GM18873 (cell line): Measurements from ENCODE around the gene MPPED1.

Experiments used
- ATAC-seq: cut with Tn5 transposase; IDR thresholded peaks from one replicate; pipeline ENCODE4 v1.9.1; 2021; ENCODE audit warnings: mild to moderate bottlenecking, moderate library complexity, moderate number of reproducible peaks; ENCODE audit not compliant: unreplicated experiment, low FRiP score

MPPED1 gene

DNA sequence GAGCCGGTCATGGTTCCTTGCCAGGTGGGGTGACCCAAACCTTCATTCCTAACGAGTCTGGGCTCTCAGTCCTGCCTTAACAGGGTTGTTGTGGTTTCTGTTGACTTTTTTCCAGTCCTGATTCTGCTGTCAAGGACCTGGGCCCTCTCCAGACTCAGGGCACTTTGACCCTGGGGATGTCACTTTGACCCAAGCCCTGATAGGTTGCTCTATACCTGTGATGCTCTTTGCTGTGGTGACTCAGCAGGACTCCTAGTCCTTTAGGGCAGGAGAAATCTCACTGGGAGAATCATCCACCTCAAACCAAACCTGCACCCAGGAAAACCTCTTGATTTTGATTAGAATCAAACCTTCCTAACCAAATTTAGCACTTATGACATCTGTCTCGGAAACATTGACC lies 20.5 kb upstream of the MPPED1 start:
- no peak for ATAC-seq

DNA sequence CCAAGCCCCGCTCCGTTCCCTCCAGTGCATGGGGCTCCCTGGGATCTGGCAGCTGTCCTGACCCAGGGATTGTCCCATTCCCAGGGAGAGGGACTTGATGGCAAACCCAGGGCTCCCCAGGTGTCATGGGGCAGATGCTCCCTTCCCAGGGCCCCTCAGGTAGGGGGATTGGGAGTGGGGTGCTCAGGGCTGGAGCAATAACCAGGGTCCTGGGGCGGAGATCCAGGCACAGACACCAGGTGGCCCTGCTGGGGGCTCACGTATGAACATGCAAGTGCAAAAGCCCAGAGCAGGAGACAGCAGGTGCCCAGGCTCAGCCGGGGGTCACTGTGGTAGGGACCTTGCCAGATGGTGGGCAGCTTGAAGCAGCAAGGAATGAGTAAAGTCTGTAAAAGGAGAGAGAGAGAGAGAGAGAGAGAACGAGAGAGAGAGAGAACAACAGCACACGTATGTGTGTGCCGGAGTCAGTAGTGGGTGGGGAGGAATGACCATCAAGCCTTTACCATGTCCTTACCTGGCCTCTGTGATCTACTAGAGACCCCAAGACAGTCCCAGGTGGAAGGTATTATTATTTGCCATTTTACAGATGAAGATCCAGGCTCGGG lies 19.3 kb upstream of the MPPED1 start:
- ATAC-seq: no peak

DNA sequence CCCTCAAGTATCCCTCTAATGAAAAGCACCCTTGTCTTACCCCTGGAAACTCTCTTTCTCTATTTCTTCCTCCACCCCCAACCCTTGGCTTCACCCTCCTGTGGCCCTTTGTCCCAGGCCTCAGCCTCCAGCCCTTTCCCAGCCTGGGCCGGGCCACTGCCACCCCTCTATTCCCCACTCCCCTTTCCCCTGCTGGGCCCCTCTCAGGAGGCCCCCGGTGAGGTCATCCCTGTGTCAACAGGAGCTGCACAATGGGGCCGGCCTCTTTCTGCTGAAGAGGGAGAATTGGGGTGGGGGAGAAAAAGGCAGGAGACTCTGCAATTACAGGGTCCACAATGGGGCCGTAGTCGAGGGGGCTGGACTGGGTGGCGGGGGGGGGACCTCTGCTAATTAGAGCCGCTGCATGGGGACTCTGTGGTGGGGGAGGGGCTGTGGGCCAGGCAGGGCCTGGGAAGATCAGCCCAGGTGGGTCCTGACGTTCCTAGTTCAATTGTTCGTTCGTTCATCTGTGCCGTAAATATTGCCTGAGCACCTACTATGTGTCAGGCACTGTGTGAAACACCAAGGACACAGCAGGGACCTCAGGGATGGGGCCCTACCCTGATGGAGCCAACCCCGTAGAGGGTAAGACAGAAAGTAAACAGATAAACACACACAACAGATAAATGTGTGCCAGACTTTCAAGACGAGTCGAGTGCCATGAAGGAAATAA lies 18.5 kb upstream of the MPPED1 start:
- no peak for ATAC-seq

DNA sequence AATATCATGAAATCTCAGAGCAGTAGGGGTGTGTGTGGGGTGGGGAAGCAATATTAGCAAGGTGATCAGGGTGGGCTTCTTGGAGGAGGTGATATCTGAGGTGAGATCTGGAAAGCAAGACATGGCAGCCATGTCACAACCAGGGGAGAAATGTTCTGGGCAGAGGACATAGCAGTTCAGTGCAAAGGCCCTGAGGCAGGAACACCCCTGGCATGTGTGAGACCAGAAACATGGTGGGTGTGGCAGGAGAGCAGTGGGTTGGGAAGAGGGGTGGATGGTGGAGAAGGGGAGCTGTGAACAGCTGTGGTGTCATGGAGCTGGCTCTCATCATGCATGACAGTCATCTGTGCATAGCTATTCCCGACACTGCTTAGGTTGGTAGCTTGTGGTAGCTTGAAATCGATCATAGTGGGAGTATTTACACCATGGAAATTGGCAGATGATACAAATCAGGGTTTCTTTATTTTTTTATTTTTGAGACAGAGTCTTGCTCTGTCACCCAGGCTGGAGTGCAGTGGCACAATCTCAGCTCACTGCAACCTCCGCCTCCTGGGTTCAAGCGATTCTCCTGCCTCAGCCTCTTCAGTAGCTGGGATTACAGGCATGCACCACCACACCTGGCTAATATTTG lies 17.9 kb upstream of the MPPED1 start:
- ATAC-seq: no peak

DNA sequence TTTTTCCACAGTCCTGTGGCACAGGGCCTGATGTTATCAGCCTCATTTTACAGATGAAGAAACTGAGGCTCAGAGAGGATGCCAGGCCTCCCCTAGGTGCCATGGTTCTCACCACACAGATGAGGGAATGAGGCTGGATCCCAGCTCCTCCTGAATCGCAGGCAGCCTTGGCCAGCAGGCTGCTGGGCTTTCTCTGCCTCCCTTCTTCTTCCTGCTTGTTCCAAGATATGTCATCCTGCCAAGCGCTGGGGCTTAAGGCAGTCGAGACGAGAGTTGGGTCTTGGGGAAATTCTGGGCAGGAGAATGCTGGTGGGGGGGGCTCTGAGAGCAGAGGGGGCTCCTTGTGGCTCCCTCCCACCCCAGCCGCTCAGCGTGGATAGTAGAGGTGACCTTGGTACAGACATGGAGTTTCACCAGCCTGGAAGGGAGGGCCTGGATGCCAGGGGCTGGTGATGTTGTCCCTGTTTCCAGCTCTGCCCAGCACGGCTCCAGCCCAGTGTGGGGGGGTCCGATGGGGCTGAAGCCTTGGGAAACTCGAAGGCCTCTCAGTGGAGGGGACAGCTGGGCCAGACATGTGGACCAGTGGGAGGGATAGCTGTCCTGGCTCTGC lies 16.6 kb upstream of the MPPED1 start:
- no peak for ATAC-seq

DNA sequence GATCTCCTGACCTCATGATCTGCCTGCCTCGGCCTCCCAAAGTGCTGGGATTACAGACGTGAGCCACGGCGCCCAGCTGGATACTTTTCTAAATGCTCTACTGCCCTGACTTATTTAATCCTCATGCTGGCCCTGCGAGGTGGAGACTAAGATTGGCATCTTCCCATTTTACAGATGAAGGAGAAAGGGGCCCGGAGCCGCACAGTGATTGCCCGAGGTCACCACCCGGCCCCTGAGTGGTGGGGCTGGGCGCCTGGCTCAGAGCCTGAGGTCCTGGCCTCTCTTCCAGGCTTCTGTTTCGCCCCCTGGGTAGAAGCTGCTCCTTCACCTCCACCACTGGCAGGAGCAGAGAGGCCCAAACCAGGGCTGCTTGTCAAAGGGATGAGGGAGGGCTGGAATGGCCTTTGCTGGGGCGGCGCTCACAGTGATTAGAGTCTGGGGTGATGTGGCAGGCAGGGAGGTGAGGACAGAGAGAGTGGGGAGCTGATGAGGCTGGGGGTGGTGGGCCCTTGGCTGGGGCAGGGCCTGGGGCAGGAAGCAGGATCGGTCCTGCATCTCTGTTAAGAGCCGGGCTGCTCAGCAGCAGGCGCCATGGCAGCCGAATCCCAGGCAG lies 15.4 kb upstream of the MPPED1 start:
- ATAC-seq: no peak

DNA sequence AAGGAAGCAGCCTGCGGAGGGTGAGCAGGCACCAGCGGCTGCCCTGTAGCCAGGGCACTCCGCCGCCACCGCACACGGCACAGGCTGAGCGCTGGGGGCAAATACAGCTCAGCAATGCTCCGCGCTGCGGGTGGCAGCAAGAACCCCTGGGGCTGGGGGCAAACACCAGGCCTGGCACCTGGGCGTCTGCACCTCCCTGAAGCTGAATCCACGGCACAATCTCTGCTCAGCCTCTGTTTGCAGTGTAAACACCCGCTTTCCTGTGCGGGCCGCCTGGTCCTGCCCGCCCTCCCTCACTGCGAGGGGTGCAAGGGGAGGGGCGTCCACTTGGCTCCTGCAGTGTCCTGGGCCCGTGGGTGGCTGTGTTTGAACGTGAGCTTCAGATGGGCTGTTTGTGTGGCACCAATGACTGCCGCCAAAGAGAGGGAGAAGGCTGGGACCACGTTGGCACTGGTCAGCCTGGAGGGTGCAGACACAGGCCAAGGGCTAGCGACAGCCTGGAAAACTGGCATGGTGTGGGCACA lies 14.8 kb upstream of the MPPED1 start:
- ATAC-seq: no peak

DNA sequence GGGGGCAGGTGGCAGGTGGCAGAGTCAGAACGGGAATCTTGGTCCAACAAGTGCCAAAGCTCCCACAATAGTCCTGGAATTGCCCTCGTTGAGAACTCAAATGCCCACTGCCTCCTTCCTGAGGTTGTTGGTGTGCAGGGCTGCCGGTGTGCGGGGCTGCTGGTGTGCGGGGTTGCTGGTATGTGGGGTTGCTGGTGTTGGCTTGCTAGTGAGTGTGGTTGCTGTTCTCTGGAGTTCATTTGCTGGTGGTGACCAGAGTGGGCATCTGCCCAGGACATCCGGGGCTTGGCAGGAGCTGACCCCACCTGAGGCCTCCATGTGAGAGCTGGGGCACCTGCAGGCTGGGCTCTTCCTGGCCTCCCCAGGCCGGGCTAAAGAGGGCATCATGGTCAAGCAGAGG lies 14.0 kb upstream of the MPPED1 start:
- no peak for ATAC-seq

DNA sequence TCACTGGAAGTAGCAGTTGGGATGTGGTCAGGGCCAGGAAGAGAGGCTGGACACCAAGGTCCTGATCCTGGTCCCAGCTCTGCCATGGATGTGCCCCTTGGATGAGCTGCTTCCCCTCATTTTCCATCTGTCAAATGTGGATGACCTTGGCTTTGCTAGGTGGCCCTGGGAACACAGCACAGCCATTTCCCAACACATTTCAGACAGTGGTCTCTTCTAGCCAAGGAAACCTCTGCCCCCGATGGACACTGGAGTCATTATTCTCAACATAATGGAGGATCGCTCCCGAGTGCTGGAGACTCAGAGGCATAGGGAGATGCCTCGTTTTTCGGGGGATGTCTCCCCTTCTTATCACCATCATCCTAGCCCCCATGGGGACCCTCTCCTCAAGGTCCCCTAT lies 13.6 kb upstream of the MPPED1 start:
- no peak for ATAC-seq

DNA sequence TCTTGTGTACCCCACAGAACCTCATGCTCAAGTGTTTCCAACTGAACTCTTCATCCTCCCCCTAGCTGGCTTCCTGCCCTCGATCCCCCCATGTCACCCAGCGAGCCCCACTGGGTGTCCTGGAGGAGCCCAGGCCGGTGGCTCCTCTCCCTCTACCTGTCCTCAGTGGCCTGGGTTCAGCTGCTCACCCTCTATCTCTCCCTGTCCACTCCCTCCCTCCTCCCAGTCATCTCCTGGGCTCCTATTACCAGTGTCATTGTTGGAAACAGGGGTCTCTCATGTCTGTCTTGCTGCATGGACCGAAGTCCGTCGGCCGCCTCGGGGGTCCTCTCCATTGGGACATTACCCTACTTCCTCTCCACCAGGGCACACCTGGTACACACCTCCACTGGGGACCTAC lies 12.9 kb upstream of the MPPED1 start:
- no peak for ATAC-seq

DNA sequence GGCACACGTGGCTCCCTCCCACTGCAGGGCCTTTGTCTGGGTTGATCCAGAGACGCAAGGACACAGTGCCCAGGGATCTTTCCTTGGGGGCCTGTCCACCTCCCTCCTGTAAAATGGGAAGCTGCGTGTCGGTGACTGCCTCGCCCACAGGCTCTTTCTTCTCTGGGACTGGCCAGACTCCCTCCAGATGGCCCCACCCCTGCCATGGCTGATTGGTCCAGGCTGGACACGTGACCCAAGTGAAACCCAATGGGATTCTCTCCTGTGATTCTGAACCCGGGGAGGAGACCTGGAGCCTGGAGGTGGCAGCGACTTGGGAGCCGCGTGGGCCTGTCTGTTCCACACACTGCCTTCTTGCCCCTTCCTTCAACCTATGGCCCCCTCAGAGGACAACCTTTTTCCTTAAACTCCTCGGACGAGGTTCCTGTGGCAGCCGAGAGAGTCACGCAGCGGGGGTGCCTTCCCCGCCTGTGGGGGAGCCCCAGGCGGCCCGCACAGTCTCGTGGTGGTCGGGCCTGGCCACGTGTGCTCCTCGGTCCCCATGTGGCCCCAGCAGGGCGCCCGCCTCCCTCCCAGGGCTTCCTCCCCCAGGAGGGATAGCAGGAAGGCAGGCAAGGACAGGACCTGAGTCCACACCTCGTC lies 12.4 kb upstream of the MPPED1 start:
- no peak for ATAC-seq

DNA sequence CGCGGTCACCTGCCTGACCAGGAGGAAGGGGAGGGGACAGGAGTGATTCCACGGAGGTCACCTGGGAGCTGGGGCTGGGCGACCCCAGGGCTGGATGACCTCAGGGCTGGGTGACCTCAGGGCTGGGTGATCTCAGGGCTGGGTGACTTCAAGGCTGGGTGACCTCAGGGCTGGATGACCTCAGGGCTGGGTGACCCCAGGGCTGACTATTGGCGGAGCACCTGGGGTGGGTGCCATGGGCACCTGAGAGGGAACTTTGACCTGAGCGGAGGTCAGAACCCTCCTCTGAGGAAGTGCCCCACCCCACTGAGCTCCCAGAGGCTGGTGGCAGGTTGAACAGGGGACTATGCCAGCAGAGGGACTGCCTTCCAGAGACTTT lies 11.8 kb upstream of the MPPED1 start:
- no peak for ATAC-seq

DNA sequence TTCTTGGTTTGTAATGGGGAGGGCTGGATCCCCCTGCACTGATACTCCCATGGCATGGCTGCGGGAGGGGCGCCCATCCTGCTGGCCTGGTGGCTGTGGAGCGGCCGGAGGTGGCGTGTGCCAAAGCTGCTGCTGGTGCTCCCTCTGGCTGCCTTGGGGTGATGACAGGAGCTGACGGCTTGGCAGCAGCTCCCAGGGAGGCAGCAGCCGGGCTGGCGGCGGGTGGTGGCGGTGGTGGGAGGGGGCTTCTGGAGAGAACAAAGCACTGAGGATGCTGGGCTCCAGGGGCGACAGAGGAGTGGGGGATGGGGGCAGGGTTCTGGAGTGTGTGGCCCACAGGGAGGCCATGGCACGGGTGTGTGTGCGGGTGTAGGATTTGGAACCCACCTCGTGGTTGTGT lies 11.4 kb upstream of the MPPED1 start:
- no peak for ATAC-seq

DNA sequence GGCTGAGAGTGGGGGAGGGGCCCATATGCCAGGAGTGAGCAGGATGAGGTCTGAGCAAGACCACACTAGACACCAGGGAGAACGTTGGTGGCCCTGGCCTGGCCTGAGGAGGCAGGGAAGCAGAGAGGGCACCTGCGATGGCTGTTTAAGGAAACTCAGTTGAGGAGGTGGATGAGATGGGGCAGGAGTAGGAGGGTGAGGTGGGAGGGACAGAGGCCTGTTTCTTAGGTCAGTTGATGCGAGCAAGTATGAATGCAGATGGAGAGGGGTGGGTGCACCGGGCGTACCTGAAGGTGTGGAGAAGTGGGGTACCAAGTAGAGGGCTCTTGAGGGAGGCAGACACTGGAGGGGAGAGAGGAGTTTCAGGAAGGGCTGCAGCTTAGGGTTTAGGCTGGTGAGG lies 10.6 kb upstream of the MPPED1 start:
- ATAC-seq: no peak

DNA sequence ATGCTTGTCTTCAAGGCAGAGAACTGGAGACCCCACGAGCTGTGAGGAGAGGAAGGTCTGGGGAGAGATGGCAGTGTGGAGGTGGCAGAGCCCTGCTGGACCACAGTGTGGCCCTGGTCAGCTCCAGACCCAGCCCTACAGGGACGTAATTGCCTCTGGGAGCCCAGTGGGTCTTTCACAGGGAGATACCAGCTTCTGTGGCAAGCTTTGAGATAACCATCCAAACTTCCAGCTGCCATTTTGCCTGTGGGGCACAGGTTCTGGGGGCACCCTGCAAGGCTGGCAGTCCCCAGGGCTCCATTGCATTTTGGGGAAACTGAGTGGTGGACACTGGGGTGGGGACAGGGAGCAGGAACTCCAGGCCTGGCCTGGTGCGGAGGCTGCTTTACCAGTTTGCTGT lies 10.2 kb upstream of the MPPED1 start:
- no peak for ATAC-seq

DNA sequence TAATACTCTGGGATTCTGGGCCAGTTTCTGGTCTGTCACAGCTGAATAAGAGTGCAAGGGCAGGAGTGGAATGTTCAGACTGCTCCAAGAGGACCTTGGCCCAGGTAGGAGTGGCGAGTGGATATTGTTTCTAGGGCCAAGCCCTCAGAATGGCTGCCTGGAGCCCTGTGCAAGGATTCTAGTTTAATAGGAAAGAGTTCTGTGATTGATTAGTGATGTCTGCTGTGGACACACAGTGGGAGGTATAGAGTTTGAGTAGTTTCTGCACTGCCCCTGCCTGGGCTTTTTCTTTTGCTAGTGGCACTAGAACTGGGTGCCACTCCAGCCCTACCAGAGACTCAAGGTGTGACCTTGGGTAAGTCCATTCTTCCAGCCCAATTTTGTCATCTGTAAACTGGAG lies 9.7 kb upstream of the MPPED1 start:
- no peak for ATAC-seq

DNA sequence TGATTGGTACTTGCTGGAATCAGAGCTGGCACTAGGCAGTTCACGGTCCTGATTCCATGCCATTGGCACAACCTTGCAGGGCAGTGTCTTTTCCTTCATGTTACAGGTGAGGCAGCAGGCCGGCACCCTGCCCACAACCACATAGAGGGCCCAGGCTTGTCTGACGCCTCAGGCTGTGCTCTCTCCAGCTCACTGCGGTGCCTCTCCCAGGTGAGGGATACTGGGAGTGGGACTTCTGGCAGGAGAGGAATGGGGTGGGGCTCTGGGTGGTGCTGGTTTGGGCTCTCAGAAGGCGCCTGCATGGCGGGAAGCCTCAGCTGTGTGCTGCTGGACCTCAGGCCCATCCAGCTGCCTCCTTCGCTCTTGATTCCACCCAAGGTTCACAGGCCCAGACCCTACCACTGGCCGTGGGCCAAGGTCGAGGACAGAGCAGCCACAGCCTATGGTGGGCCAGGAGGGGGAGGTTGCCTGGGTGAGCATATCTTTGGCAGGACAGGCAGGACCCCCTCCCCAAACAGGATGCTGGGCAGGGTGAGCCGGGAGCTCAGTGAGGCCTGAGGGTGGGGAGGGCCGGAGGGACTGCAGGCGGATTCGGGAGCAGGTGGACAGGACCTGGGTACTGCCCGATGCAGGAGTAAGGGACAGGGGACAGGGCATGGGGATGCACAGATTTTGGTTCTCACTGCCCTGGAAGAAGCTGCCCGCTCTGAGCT lies 7.0 kb upstream of the MPPED1 start:
- no peak for ATAC-seq

DNA sequence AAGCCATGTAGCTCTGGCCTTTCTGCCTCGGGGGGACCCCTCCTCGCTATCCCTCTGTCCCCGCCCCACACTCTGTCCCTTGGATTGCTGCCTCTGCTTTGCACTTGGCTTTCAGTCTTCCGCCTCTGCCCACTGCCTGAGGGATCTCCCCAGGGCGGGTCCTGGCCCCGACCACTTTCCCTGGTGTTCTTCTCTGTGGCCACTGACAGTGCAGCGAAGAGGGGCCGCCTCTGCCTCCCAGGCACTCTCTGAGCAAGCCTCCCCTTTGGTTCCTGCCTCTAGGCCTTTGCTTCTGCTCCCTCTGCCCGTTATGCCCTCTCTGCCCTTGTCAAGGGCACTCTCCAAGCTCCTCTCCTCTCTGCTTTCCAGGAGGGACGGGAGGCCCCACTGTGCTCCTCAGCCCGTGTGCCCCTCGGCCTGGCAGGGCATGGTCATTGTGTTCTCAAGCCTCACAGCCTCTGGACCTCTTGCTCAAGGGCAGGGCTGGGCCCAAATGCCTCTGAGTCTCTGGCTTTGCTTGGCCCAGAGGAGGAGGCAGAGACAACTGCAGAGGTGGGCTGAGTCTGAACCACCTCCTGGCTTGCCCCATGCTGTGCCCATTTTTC lies 5.5 kb upstream of the MPPED1 start:
- ATAC-seq: no peak

DNA sequence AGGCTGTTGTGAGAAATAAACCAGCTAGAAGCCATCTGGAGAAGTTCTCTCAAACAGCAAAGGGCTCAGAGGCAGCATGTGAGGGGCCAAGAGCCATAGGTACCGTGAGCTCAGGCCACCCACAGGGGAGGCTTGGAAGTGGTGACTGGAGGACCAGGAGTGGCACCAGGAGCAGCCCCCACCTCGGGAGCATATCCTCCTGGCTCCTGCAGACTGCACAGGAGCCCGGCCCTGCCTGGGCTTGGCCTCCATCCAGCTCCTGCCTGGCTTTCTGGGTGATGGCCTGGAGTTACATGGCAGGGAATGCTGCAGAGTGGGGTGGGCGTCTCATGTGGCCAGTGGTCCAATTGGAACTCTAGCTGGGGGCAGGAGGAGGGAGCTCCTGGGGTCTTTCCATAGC lies 4.2 kb upstream of the MPPED1 start:
- ATAC-seq: no peak

DNA sequence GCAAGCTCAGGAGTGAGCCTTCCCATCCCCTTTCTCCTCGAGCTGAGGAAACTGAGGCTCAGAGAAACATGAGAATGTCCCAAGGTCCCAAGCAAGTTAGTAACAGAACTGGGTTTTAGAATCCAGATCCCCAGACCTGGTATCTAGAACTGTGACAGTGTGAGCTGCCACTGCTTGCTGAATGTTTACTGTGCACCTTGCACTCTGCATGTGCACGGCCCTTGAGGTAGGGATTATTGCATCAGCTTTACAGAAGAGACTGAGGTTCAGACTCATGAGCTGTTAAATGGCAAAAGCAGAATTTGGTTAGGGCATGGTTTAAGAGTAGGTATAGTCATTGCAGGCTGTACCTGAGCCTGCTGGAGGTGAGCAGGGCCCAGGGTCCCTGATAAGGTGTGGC lies 3.8 kb upstream of the MPPED1 start:
- no peak for ATAC-seq
